ENCODE results near the gene EPS8L3. TPM values are rescaled to one million over a fixed set of nuclear protein-coding genes. Genes with fewer than 3 reads are reported as not detected.

The EPS8L3 gene
- total RNA-seq, 4 donors from 2014 or later: 1.4 TPM; not detected in 3

GRCh38 chr1:109733236-109733870, 30.4 kb downstream of the EPS8L3 start:
- Histone ChIP-seq H3K4me1 (no peaks in the 10 kb centered on the region), H3K4me3 (no peak overlapping the region), H3K36me3 (peaks cover 0 to 19% of the 10 kb centered on the region in 2 donors), H3K27ac (no peak overlapping the region), H3K27me3 (no peaks in the 10 kb centered on the region), H3K9me3 (no peaks in the 10 kb centered on the region)
- DNase-seq (peak in 1 of 2 donors; percentile 33), ATAC-seq (peak in 1 of 2 donors; percentile 56)
- no peak for TF ChIP-seq POLR2A (IDR thresholded peaks at IDR 0.05)
- no peak for TF ChIP-seq CTCF (IDR thresholded peaks at IDR 0.05 in 4 of 5, conservative IDR thresholded peaks at IDR 0.05 in 1 of 5)
- in situ Hi-C loops (cut with MboI; ENCODE audit: low sequenced_read_pairs in 4 of 4) (no loop called here), intact Hi-C loops (cut with DNase I; ENCODE audit: low total_unique reads) (no loop called here)

- TF ChIP-seq POLR2A (IDR thresholded peaks at IDR 0.05): no peak
- TF ChIP-seq CTCF (IDR thresholded peaks at IDR 0.05 in 4 of 5, conservative IDR thresholded peaks at IDR 0.05 in 1 of 5): no peak
- no peak overlapping the region for H3K27ac ChIP-seq
- in situ Hi-C loops (cut with MboI; ENCODE audit: low sequenced_read_pairs in 4 of 4) (no loop called here), intact Hi-C loops (cut with DNase I; ENCODE audit: low total_unique reads) (no loop called here)
- H3K4me1 ChIP-seq: no peaks in the 10 kb centered on the region
- H3K27me3 ChIP-seq: no peaks in the 10 kb centered on the region
- H3K36me3 ChIP-seq: peaks cover 0 to 11% of the 10 kb centered on the region in 2 donors
- H3K9me3 ChIP-seq: no peaks in the 10 kb centered on the region
- H3K4me3 ChIP-seq: no peak overlapping the region
- DNase-seq (no peak), ATAC-seq (no peak)
These were observed 31.3 kb downstream of the EPS8L3 start for GRCh38 chr1:109732390-109732881.

GRCh38 chr1:109730666-109731065, 33.1 kb downstream of the EPS8L3 start:
- H3K27me3 ChIP-seq: no peaks in the 10 kb centered on the region
- H3K9me3 ChIP-seq: no peaks in the 10 kb centered on the region
- no peak for ATAC-seq
- no peaks in the 10 kb centered on the region for H3K36me3 ChIP-seq
- intact Hi-C loops (cut with DNase I; ENCODE audit: low total_unique reads): no loop called here
- H3K4me3 ChIP-seq: no peak overlapping the region
- H3K27ac ChIP-seq: no peak overlapping the region
- DNase-seq: no peak
- H3K4me1 ChIP-seq: no peaks in the 10 kb centered on the region
- in situ Hi-C loops (cut with MboI; ENCODE audit: low sequenced_read_pairs in 4 of 4): no loop called here
- no peak for TF ChIP-seq POLR2A (IDR thresholded peaks at IDR 0.05)
- no peak for TF ChIP-seq CTCF (IDR thresholded peaks at IDR 0.05 in 4 of 5, conservative IDR thresholded peaks at IDR 0.05 in 1 of 5)

- no peaks in the 10 kb centered on the region for H3K9me3 ChIP-seq
- intact Hi-C loops (cut with DNase I; ENCODE audit: low total_unique reads): no loop called here
- no peak for ATAC-seq
These were observed 34.9 kb downstream of the EPS8L3 start for GRCh38 chr1:109728870-109729269.

More at GRCh38 chr1:109728870-109729269, 34.9 kb downstream of the EPS8L3 start:
- Histone ChIP-seq H3K4me3 (no peak overlapping the region), H3K27me3 (no peaks in the 10 kb centered on the region), H3K27ac (no peak overlapping the region), H3K36me3 (no peaks in the 10 kb centered on the region), H3K4me1 (no peaks in the 10 kb centered on the region)
- DNase-seq: no peak
- TF ChIP-seq CTCF (IDR thresholded peaks at IDR 0.05 in 4 of 5, conservative IDR thresholded peaks at IDR 0.05 in 1 of 5) (no peak), POLR2A (IDR thresholded peaks at IDR 0.05) (no peak)
- in situ Hi-C loops (cut with MboI; ENCODE audit: low sequenced_read_pairs in 4 of 4): no loop called here
